Breast epithelium (tissue), 4 donors: ENCODE data around the gene EPB41L1. TPM values are rescaled to one million over a fixed set of nuclear protein-coding genes. Genes with fewer than 3 reads are reported as not detected.

Source experiments
- DNase-seq, 2 donors: peaks; one replicate each; pipeline ENCODE4 v3.0.0-alpha.2; 2019; ENCODE audit warnings: low spot score in 2 of 2
- H3K27ac ChIP-seq, 2 donors: fragments of 200-600 bp; sonication (generic) in 1 of 2; one replicate each; pipeline ENCODE4 v1.5.1; 2016 to 2019; ENCODE audit warnings: mild to moderate bottlenecking in 1 of 2
- H3K27me3 ChIP-seq, 2 donors: fragments of 200-600 bp; sonication (generic) in 1 of 2; one replicate each; pipeline versions ENCODE4 v1.5.1 to v1.6.0; 2017 to 2019; ENCODE audit warnings: control low read depth in 1 of 2, mild to moderate bottlenecking in 1 of 2
- H3K36me3 ChIP-seq: fragments of 200-600 bp; one replicate; pipeline ENCODE4 v1.5.1; 2019
- H3K4me1 ChIP-seq, 2 donors: fragments of 200-600 bp; sonication (generic); one replicate each; pipeline ENCODE4 v1.5.1; 2016 to 2019; ENCODE audit warnings: control low read depth in 1 of 2
- H3K4me3 ChIP-seq, 3 donors: fragments of 200-600 bp; sonication (generic); 1 replicate in 2 of 3; 2 replicates in 1 of 3; pipeline ENCODE4 v1.5.1; 2016 to 2019; ENCODE audit warnings: mild to moderate bottlenecking in 3 of 3, moderate library complexity in 2 of 3
- H3K9me3 ChIP-seq, 2 donors: fragments of 200-600 bp; sonication (generic) in 1 of 2; one replicate each; pipeline ENCODE4 v1.5.1; 2016 to 2019; ENCODE audit warnings: control low read depth in 1 of 2
- CTCF ChIP-seq, 3 donors: fragments of 450-650 bp; IDR thresholded peaks; one replicate each; pipeline ENCODE4 v1.5.1; 2016 to 2017; ENCODE audit warnings: antibody characterized with exemption in 3 of 3, mild to moderate bottlenecking in 3 of 3, moderate library complexity in 3 of 3
- POLR2A ChIP-seq: fragments of 450-650 bp; IDR thresholded peaks from one replicate; pipeline ENCODE4 v1.6.1; 2016; ENCODE audit warnings: antibody characterized with exemption, mild to moderate bottlenecking, moderate library complexity
- POLR2AphosphoS5 ChIP-seq, 3 donors: sonication (generic); formaldehyde crosslinking; IDR thresholded peaks; one replicate each; pipeline ENCODE4 v1.6.1; 2017; ENCODE audit warnings: antibody characterized with exemption in 3 of 3
- intact Hi-C: fragments of 100-400 bp; cut with DNase I; formaldehyde crosslinking; loops from one replicate; pipeline ENCODE4 v1.15.1; 2023; ENCODE audit warnings: low total_unique reads
- total RNA-seq, 3 donors: library from RNA; depleted of rRNA; stranded (reverse); fragments of >200 nt; gene quantifications; one replicate each; pipeline ENCODE4 v1.1.0, GENCODE V29; 2016

EPB41L1 gene
- total RNA-seq, 3 donors from 2014 or later: 37.0 to 66.4 (median 43.7) TPM

- no peak overlapping the region for H3K4me3 ChIP-seq
- H3K4me1 ChIP-seq: no peaks in the 10 kb centered on the region
- DNase-seq: no peak
- no peaks in the 10 kb centered on the region for H3K36me3 ChIP-seq
- intact Hi-C loops: no loop called here
- TF ChIP-seq POLR2A (no peak), CTCF (IDR thresholded peaks at IDR 0.05) (no peak)
- H3K27me3 ChIP-seq: no peaks in the 10 kb centered on the region
- no peak overlapping the region for H3K27ac ChIP-seq
- H3K9me3 ChIP-seq: no peaks in the 10 kb centered on the region
These were observed 29.4 kb upstream of the EPB41L1 start for GRCh38 chr20:36125097-36125496.

GRCh38 chr20:36126836-36127527 lies 27.6 kb upstream of the EPB41L1 start:
- TF ChIP-seq POLR2AphosphoS5 (IDR thresholded peaks at IDR 0.05) (no peak), CTCF (IDR thresholded peaks at IDR 0.05) (no peak), POLR2A (no peak)
- H3K27me3 ChIP-seq: no peaks in the 10 kb centered on the region
- intact Hi-C loops: no loop called here

DNA sequence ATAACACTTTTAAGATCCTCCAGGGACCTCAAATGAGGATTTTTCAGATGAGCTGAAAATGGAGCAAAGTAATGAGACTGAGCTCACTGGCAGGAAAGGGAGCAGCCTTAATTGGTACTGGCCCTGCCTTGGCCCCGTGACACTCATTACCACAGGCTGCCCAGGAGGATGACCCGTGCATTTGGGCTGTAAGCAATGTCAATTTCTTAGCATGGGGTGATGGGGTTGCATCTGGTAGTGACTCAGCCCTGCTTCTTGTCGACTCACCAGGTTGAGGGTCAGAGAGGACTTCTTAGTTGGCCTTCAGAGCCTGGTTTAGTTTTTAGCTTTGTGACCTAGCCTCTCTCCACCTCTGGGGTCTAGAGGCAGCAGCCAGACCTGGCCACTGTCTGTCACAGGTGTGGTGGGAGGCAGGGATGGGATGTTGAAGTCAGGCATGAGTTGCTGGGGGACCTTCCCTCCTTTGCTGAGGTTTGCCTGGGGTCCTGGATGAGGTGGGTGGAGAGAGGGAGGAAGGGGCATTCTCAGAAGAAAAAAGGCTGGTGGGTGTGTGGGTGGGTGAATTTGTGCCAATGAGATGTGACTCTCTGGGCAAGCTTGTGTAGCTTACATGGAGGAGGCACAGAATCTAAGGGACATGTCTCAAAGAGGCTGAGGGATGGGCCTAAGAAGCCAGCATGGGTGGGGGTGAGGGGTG lies 25.9 kb upstream of the EPB41L1 start:
- Histone ChIP-seq H3K9me3 (no peaks in the 10 kb centered on the region), H3K27ac (no peak overlapping the region), H3K27me3 (no peaks in the 10 kb centered on the region), H3K4me3 (no peak overlapping the region), H3K36me3 (no peaks in the 10 kb centered on the region), H3K4me1 (no peaks in the 10 kb centered on the region)
- intact Hi-C loops: no loop called here
- TF ChIP-seq POLR2A (no peak), CTCF (IDR thresholded peaks at IDR 0.05) (no peak), POLR2AphosphoS5 (IDR thresholded peaks at IDR 0.05) (no peak)
- no peak for DNase-seq

More at GRCh38 chr20:36126836-36127527, 27.6 kb upstream of the EPB41L1 start:
- H3K27ac ChIP-seq: no peak overlapping the region
- H3K4me3 ChIP-seq: no peak overlapping the region
- H3K36me3 ChIP-seq: no peaks in the 10 kb centered on the region
- no peaks in the 10 kb centered on the region for H3K9me3 ChIP-seq
- H3K4me1 ChIP-seq: no peaks in the 10 kb centered on the region
- no peak for DNase-seq

DNA sequence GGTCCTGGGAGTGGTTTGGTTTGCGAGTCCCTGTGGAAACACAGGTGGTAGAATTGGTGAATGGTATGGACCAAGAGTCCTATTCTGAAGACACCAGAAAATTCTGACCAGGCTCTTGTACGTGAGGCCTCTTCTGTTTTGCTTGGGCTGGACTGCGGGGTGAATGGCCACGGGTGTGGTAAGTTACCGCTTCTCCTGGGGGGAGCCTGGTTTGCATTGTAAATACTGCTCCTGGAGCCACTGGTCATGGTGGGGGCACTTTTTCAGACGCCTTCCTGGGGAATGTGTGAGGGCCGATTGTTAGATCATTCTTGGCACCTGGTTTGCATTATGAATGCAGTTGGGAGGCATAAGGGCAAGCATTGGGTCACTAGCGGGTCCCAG lies 25.4 kb upstream of the EPB41L1 start:
- TF ChIP-seq POLR2A: no peak
- no peak for TF ChIP-seq CTCF (IDR thresholded peaks at IDR 0.05)
- TF ChIP-seq POLR2AphosphoS5 (IDR thresholded peaks at IDR 0.05): no peak
- Histone ChIP-seq H3K4me1 (no peaks in the 10 kb centered on the region), H3K27ac (no peak overlapping the region), H3K27me3 (no peaks in the 10 kb centered on the region), H3K36me3 (no peaks in the 10 kb centered on the region), H3K4me3 (no peak overlapping the region), H3K9me3 (no peaks in the 10 kb centered on the region)
- DNase-seq: no peak
- intact Hi-C loops: no loop called here

DNA sequence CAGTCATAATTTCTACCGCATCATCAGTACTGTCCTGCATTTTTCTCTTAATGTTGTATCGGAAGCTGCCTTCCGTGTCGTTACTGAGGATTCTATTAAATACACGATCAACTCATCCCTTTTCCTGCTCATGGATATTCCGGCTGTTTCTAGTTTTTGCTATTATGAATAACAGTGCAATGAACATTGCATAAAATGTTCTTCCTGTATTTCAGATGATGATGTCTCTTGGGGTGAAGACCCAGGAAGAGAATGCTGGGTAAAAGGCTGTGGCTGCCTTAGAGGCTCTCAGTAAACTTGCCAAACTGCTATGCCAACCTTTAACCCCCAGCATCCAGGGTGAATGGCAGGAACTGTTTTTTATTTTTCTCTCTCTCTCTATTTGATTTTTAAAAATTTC lies 24.1 kb upstream of the EPB41L1 start:
- no peaks in the 10 kb centered on the region for H3K36me3 ChIP-seq
- H3K9me3 ChIP-seq: no peaks in the 10 kb centered on the region
- H3K27me3 ChIP-seq: no peaks in the 10 kb centered on the region
- H3K27ac ChIP-seq: no peak overlapping the region
- intact Hi-C loops: loop anchor here (10.0 kb wide), 1 partner anchor 76 kb away; no protein-coding TSS in a partner anchor
- TF ChIP-seq POLR2AphosphoS5 (IDR thresholded peaks at IDR 0.05) (no peak), CTCF (IDR thresholded peaks at IDR 0.05) (no peak)
- no peaks in the 10 kb centered on the region for H3K4me1 ChIP-seq
- DNase-seq: no peak
- no peak overlapping the region for H3K4me3 ChIP-seq
